Stromal cell of bone marrow (primary cell): ENCODE measurements around the gene TIMM17A.
A peak's percentile ranks its signal among the peaks of the same experiment; 100 is the strongest.

ENCODE experiments used
- DNase-seq: peaks from one replicate; pipeline ENCODE4 v3.0.0-alpha.2; 2012; ENCODE audit warnings: low read depth

Gene TIMM17A

GRCh38 chr1:201984446-201984845, 29.1 kb downstream of the TIMM17A start:
- DNase-seq: no peak

- DNase-seq: no peak
Observed at GRCh38 chr1:201985355-201985754, 30.1 kb downstream of the TIMM17A start.

- no peak for DNase-seq
Observed at GRCh38 chr1:201988601-201989000, 33.3 kb downstream of the TIMM17A start.

- DNase-seq: no peak
Observed at GRCh38 chr1:201989354-201990128, 34.2 kb downstream of the TIMM17A start.

- DNase-seq: no peak
Observed at GRCh38 chr1:201990427-201990826, 35.1 kb downstream of the TIMM17A start.

- no peak for DNase-seq
Observed at GRCh38 chr1:201999625-202000238, 44.4 kb downstream of the TIMM17A start.

GRCh38 chr1:202002507-202002906, 47.2 kb downstream of the TIMM17A start:
- no peak for DNase-seq

- no peak for DNase-seq
Observed at GRCh38 chr1:202004711-202005110, 49.4 kb downstream of the TIMM17A start.

GRCh38 chr1:202005958-202006357, 50.7 kb downstream of the TIMM17A start:
- DNase-seq: no peak

- DNase-seq: no peak
Observed at GRCh38 chr1:202007304-202007703, 52.0 kb downstream of the TIMM17A start.

GRCh38 chr1:202007805-202008489, 52.6 kb downstream of the TIMM17A start:
- DNase-seq: no peak

- DNase-seq: peak; percentile 62
Observed at GRCh38 chr1:202009326-202010179, 54.2 kb downstream of the TIMM17A start.

- DNase-seq: no peak
Observed at GRCh38 chr1:202010180-202011015, 55.1 kb downstream of the TIMM17A start, which contains the start of gene ELF3. Gene ELF3 (plus strand): TSS chr1:202010587. CDS start chr1:202011137, 550 bp downstream.

- no peak for DNase-seq
Observed at GRCh38 chr1:202011994-202012393, 56.7 kb downstream of the TIMM17A start.

GRCh38 chr1:202012544-202013478, 57.5 kb downstream of the TIMM17A start:
- DNase-seq: no peak

- no peak for DNase-seq
Observed at GRCh38 chr1:202013603-202014002, 58.3 kb downstream of the TIMM17A start.

GRCh38 chr1:202014060-202014459, 58.8 kb downstream of the TIMM17A start:
- no peak for DNase-seq

GRCh38 chr1:202014915-202015661, 59.8 kb downstream of the TIMM17A start:
- DNase-seq: no peak

- DNase-seq: no peak
Observed at GRCh38 chr1:202015662-202015937, 60.3 kb downstream of the TIMM17A start.
